T-cell (primary cell): ENCODE data around the gene APBB2. TPM values are rescaled to one million over a fixed set of nuclear protein-coding genes. Genes with fewer than 3 reads are reported as not detected.

Source experiments
- ATAC-seq, 4 experiments: fragments of 200-7000 bp in 3 of 4; fragments of 150-1000 bp in 1 of 4; cut with Tn5 transposase; replicated peaks in 1 of 4; 1 replicate in 3 of 4; 2 replicates in 1 of 4; pipeline ENCODE4 v1.10.0; 2021; ENCODE audit warnings: moderate library complexity in 3 of 4, mild to moderate bottlenecking in 2 of 4, moderate number of reproducible peaks in 1 of 4
- CTCF ChIA-PET, 2 donors: fragments of 300-600 bp; sonication (Branson Sonifier 250); formaldehyde crosslinking; loops; one replicate each; lab custom pipeline; 2022; ENCODE audit warnings: antibody characterized with exemption in 2 of 2; lab: Charles Lee
- POLR2A ChIA-PET, 2 donors: fragments of 300-600 bp; sonication (Branson Sonifier 250); formaldehyde crosslinking; loops; one replicate each; lab custom pipeline; 2022; ENCODE audit warnings: antibody characterized with exemption in 2 of 2; lab: Charles Lee
- DNase-seq, 35 experiments: peaks; one replicate each; pipeline versions ENCODE4 v3.0.0 to v3.0.0-alpha.2; 2013 to 2023
- H3K27ac ChIP-seq: one replicate; pipeline ENCODE4 v1.5.1; 2013; ENCODE audit warnings: low read length
- H3K27me3 ChIP-seq, 2 experiments: replicated peaks in 1 of 2; 1 replicate in 1 of 2; 2 replicates in 1 of 2; pipeline versions ENCODE4 v1.6.1 to v1.7.0; 2013; ENCODE audit warnings: low read length in 1 of 2, mixed read lengths in 1 of 2; ENCODE audit not compliant: control insufficient read depth in 2 of 2, insufficient read depth in 2 of 2; ENCODE audit errors: extremely low read depth in 1 of 2
- H3K36me3 ChIP-seq, 2 donors: 1 replicate in 1 of 2; 2 replicates in 1 of 2; pipeline versions ENCODE4 v1.6.1 to v1.7.0; 2013; ENCODE audit warnings: low read length in 1 of 2; ENCODE audit not compliant: control insufficient read depth in 2 of 2, insufficient read depth in 1 of 2; ENCODE audit errors: extremely low read depth in 1 of 2
- H3K4me1 ChIP-seq, 2 experiments: 1 replicate in 1 of 2; 2 replicates in 1 of 2; pipeline versions ENCODE4 v1.6.1 to v1.7.0; 2013; ENCODE audit warnings: low read length in 2 of 2, mixed read lengths in 1 of 2; ENCODE audit not compliant: insufficient read depth in 2 of 2, control insufficient read depth in 1 of 2; ENCODE audit errors: extremely low read depth in 1 of 2
- H3K4me3 ChIP-seq, 2 donors: 1 replicate in 1 of 2; 2 replicates in 1 of 2; pipeline versions ENCODE4 v1.5.1 to v1.7.0; 2013; ENCODE audit warnings: mild to moderate bottlenecking in 2 of 2, low read length in 1 of 2, moderate library complexity in 1 of 2; ENCODE audit not compliant: control insufficient read depth in 1 of 2; ENCODE audit errors: extremely low read depth in 1 of 2
- H3K9me3 ChIP-seq: 2 replicates; pipeline ENCODE4 v1.7.0; 2013
- H3K27ac Mint-ChIP-seq, 2 donors: one replicate each; pipeline ENCODE4 v1.8.0; 2020 to 2021; ENCODE audit warnings: mild to moderate bottlenecking in 2 of 2, mixed read lengths in 2 of 2
- H3K27me3 Mint-ChIP-seq, 2 donors: one replicate each; pipeline ENCODE4 v1.8.0; 2021 to 2022; ENCODE audit warnings: mixed read lengths in 2 of 2
- H3K36me3 Mint-ChIP-seq: one replicate; pipeline ENCODE4 v1.8.0; 2021; ENCODE audit warnings: mixed read lengths
- H3K4me1 Mint-ChIP-seq, 3 donors: one replicate each; pipeline ENCODE4 v1.8.0; 2020 to 2022; ENCODE audit warnings: mixed read lengths in 3 of 3, mild to moderate bottlenecking in 1 of 3
- H3K4me3 Mint-ChIP-seq, 3 donors: one replicate each; pipeline ENCODE4 v1.8.0; 2020 to 2022; ENCODE audit warnings: mild to moderate bottlenecking in 3 of 3, mixed read lengths in 3 of 3, moderate library complexity in 3 of 3
- H3K9me3 Mint-ChIP-seq, 3 donors: one replicate each; pipeline ENCODE4 v1.8.0; 2020 to 2022; ENCODE audit warnings: mixed read lengths in 3 of 3
- WGBS: methylation state at CpG from one replicate; pipeline ENCODE4 v1.1.5; 2013; ENCODE audit warnings: missing lambda C conversion rate; ENCODE audit not compliant: insufficient coverage; 5-methylcytosine and 5-hydroxymethylcytosine counted together
- total RNA-seq, 35 experiments: library from RNA in 6 of 35; stranded (reverse) in 6 of 35; fragments of 120-200 nt in 1 of 35; gene quantifications; one replicate each; pipeline versions ENCODE4 v1.2.1 to v1.2.4 and lab custom pipeline; 2013 to 2026

The APBB2 gene
- total RNA-seq, 5 donors from 2014 or later (not counting 1 experiment from before 2014, with no cell fraction given) = 0.23 to 1.6 (median 0.70) TPM

GRCh38 chr4:41125558-41126311, 88.6 kb downstream of the APBB2 start:
- ATAC-seq = no peak
- Mint-ChIP-seq H3K9me3 (no peaks in the 10 kb centered on the region), H3K27me3 (peaks cover 3 to 19% of the 10 kb centered on the region in 2 donors), H3K27ac (no peak overlapping the region), H3K4me3 (no peak overlapping the region), H3K36me3 (no peaks in the 10 kb centered on the region), H3K4me1 (no peaks in the 10 kb centered on the region)
- ChIA-PET CTCF (no interaction called here), POLR2A (no interaction called here)
- Histone ChIP-seq H3K4me1 (no peaks in the 10 kb centered on the region), H3K36me3 (no peaks in the 10 kb centered on the region), H3K4me3 (no peak overlapping the region), H3K9me3 (no peaks in the 10 kb centered on the region), H3K27ac (no peak overlapping the region), H3K27me3 (no peaks in the 10 kb centered on the region)
- DNase-seq = no peak
- 57% methylated on average over 3 of the region's 7 CpGs for WGBS

- Histone ChIP-seq H3K27me3 (no peaks in the 10 kb centered on the region), H3K9me3 (no peaks in the 10 kb centered on the region), H3K36me3 (no peaks in the 10 kb centered on the region), H3K4me3 (no peak overlapping the region), H3K4me1 (no peaks in the 10 kb centered on the region), H3K27ac (no peak overlapping the region)
- no peaks in the 10 kb centered on the region for H3K9me3 Mint-ChIP-seq
- no peaks in the 10 kb centered on the region for H3K4me1 Mint-ChIP-seq
- WGBS = no CpG with 5 or more reads among the region's 3 CpGs
- no peak for DNase-seq
- no peak overlapping the region for H3K27ac Mint-ChIP-seq
- no peaks in the 10 kb centered on the region for H3K36me3 Mint-ChIP-seq
- CTCF ChIA-PET = no interaction called here
- POLR2A ChIA-PET = no interaction called here
- peaks cover 3 to 13% of the 10 kb centered on the region in 2 donors for H3K27me3 Mint-ChIP-seq
- ATAC-seq = no peak
- no peak overlapping the region for H3K4me3 Mint-ChIP-seq
Observed at GRCh38 chr4:41124916-41125548, 89.3 kb downstream of the APBB2 start.

GRCh38 chr4:41122775-41123174, 91.6 kb downstream of the APBB2 start:
- Histone ChIP-seq H3K27ac (no peak overlapping the region), H3K36me3 (no peaks in the 10 kb centered on the region), H3K4me3 (no peak overlapping the region), H3K4me1 (no peaks in the 10 kb centered on the region), H3K9me3 (no peaks in the 10 kb centered on the region), H3K27me3 (no peaks in the 10 kb centered on the region)
- no peak for DNase-seq
- H3K27me3 Mint-ChIP-seq = peaks cover 0 to 11% of the 10 kb centered on the region in 2 donors
- ChIA-PET CTCF (no interaction called here), POLR2A (no interaction called here)
- ATAC-seq = no peak
- H3K4me3 Mint-ChIP-seq = no peak overlapping the region
- 88% methylated on average over 6 of the region's 7 CpGs for WGBS
- no peaks in the 10 kb centered on the region for H3K9me3 Mint-ChIP-seq
- H3K4me1 Mint-ChIP-seq = no peaks in the 10 kb centered on the region
- H3K36me3 Mint-ChIP-seq = no peaks in the 10 kb centered on the region
- H3K27ac Mint-ChIP-seq = no peak overlapping the region

- Mint-ChIP-seq H3K9me3 (no peaks in the 10 kb centered on the region), H3K36me3 (no peaks in the 10 kb centered on the region), H3K27ac (no peak overlapping the region), H3K4me1 (no peaks in the 10 kb centered on the region), H3K4me3 (no peak overlapping the region), H3K27me3 (peaks cover 0 to 8% of the 10 kb centered on the region in 2 donors)
- Histone ChIP-seq H3K9me3 (no peaks in the 10 kb centered on the region), H3K27ac (no peak overlapping the region), H3K36me3 (no peaks in the 10 kb centered on the region), H3K4me3 (no peak overlapping the region), H3K4me1 (no peaks in the 10 kb centered on the region), H3K27me3 (no peaks in the 10 kb centered on the region)
- no peak for ATAC-seq
- CTCF ChIA-PET = no interaction called here
- no peak for DNase-seq
- POLR2A ChIA-PET = no interaction called here
Observed at GRCh38 chr4:41122309-41122708, 92.0 kb downstream of the APBB2 start.

GRCh38 chr4:41121906-41122305, 92.4 kb downstream of the APBB2 start:
- H3K36me3 ChIP-seq = no peaks in the 10 kb centered on the region
- H3K27me3 Mint-ChIP-seq = peaks cover 0 to 4% of the 10 kb centered on the region in 2 donors
- no peak for DNase-seq
- H3K9me3 Mint-ChIP-seq = peaks cover 0 to 1% (median 0%) of the 10 kb centered on the region in 3 donors
- POLR2A ChIA-PET = no interaction called here
- no peak for ATAC-seq
- no peak overlapping the region for H3K4me3 Mint-ChIP-seq
- no peaks in the 10 kb centered on the region for H3K9me3 ChIP-seq
- no peaks in the 10 kb centered on the region for H3K4me1 ChIP-seq
- H3K4me1 Mint-ChIP-seq = no peaks in the 10 kb centered on the region
- no peaks in the 10 kb centered on the region for H3K36me3 Mint-ChIP-seq
- no peaks in the 10 kb centered on the region for H3K27me3 ChIP-seq
- no peak overlapping the region for H3K4me3 ChIP-seq
- no peak overlapping the region for H3K27ac Mint-ChIP-seq
- no peak overlapping the region for H3K27ac ChIP-seq
- WGBS = 100% methylated on average over 2 of the region's 2 CpGs
- CTCF ChIA-PET = no interaction called here

- H3K4me3 ChIP-seq = no peak overlapping the region
- Mint-ChIP-seq H3K4me1 (no peaks in the 10 kb centered on the region), H3K4me3 (no peak overlapping the region), H3K27me3 (peaks cover 0 to 4% of the 10 kb centered on the region in 2 donors), H3K27ac (no peak overlapping the region), H3K36me3 (no peaks in the 10 kb centered on the region), H3K9me3 (peaks cover 0 to 6% (median 3%) of the 10 kb centered on the region in 3 donors)
- H3K9me3 ChIP-seq = no peaks in the 10 kb centered on the region
- no peaks in the 10 kb centered on the region for H3K4me1 ChIP-seq
- CTCF ChIA-PET = no interaction called here
- POLR2A ChIA-PET = no interaction called here
- DNase-seq (no peak), ATAC-seq (no peak)
- 88% methylated on average over 8 of the region's 12 CpGs for whole genome bisulfite sequencing
- H3K27ac ChIP-seq = no peak overlapping the region
- H3K27me3 ChIP-seq = no peaks in the 10 kb centered on the region
- H3K36me3 ChIP-seq = no peaks in the 10 kb centered on the region
Observed at GRCh38 chr4:41120297-41121217, 93.8 kb downstream of the APBB2 start.
